CD14-positive monocyte (primary cell): ENCODE measurements around the gene UGT1A5. TPM values are rescaled to one million over a fixed set of nuclear protein-coding genes. Genes with fewer than 3 reads are reported as not detected.

Experiments used
- DNase-seq, 3 donors: peaks; one replicate each; pipeline ENCODE4 v3.0.0-alpha.2; 2011 to 2022
- H2AFZ ChIP-seq: 2 replicates; pipeline ENCODE4 v1.6.0; 2012; ENCODE audit warnings: mild to moderate bottlenecking, low read depth, low read length, inconsistent platforms; ENCODE audit not compliant: insufficient read depth, poor library complexity, severe bottlenecking
- H3K27ac ChIP-seq, 2 donors: 1 replicate in 1 of 2; 2 replicates in 1 of 2; pipeline ENCODE4 v1.5.1; 2012 to 2013; ENCODE audit warnings: low read length in 2 of 2, control low read depth in 1 of 2, inconsistent platforms in 1 of 2, low read depth in 1 of 2, mild to moderate bottlenecking in 1 of 2
- H3K27me3 ChIP-seq, 2 donors: one replicate each; pipeline versions ENCODE4 v1.6.0 to v1.6.1; 2011 to 2013; ENCODE audit warnings: low read length in 2 of 2; ENCODE audit not compliant: control insufficient read depth in 2 of 2, insufficient read depth in 2 of 2
- H3K36me3 ChIP-seq, 2 donors: replicated peaks in 1 of 2; 1 replicate in 1 of 2; 2 replicates in 1 of 2; pipeline versions ENCODE4 v1.5.1 to v1.6.1; 2012 to 2013; ENCODE audit warnings: low read length in 2 of 2, control low read depth in 1 of 2, inconsistent platforms in 1 of 2, mild to moderate bottlenecking in 1 of 2; ENCODE audit not compliant: insufficient read depth in 2 of 2, control insufficient read depth in 1 of 2
- H3K4me1 ChIP-seq, 2 donors: 1 replicate in 1 of 2; 2 replicates in 1 of 2; pipeline versions ENCODE4 v1.5.1 to v1.6.1; 2012 to 2013; ENCODE audit warnings: low read length in 2 of 2, control low read depth in 1 of 2, inconsistent platforms in 1 of 2, mild to moderate bottlenecking in 1 of 2, moderate library complexity in 1 of 2; ENCODE audit not compliant: insufficient read depth in 2 of 2, control insufficient read depth in 1 of 2
- H3K4me2 ChIP-seq: replicated peaks from 2 replicates; pipeline ENCODE3; 2012; ENCODE audit warnings: low read length, moderate library complexity, mild to moderate bottlenecking; ENCODE audit not compliant: poor library complexity, severe bottlenecking; ENCODE audit errors: extremely low read depth
- H3K4me3 ChIP-seq, 3 experiments: fragments of 200-600 bp in 1 of 3; sonication (generic) in 1 of 3; replicated peaks in 1 of 3; 1 replicate in 2 of 3; 2 replicates in 1 of 3; pipeline ENCODE4 v1.5.1; 2011 to 2013; ENCODE audit warnings: low read length in 3 of 3, mild to moderate bottlenecking in 3 of 3, control low read depth in 2 of 3, low read depth in 2 of 3, inconsistent platforms in 1 of 3, moderate library complexity in 1 of 3
- H3K79me2 ChIP-seq: 2 replicates; pipeline ENCODE4 v1.6.0; 2012; ENCODE audit warnings: mild to moderate bottlenecking, control low read depth, inconsistent platforms, low read length, moderate library complexity; ENCODE audit not compliant: insufficient read depth
- H3K9ac ChIP-seq: 2 replicates; pipeline ENCODE4 v1.6.0; 2017; ENCODE audit warnings: low read length, mild to moderate bottlenecking; ENCODE audit not compliant: insufficient read depth, poor library complexity, severe bottlenecking
- H3K9me3 ChIP-seq, 2 donors: replicated peaks in 1 of 2; 1 replicate in 1 of 2; 2 replicates in 1 of 2; pipeline versions ENCODE4 v1.5.1 to v1.6.1; 2012 to 2013; ENCODE audit warnings: low read length in 2 of 2, control low read depth in 1 of 2; ENCODE audit not compliant: control insufficient read depth in 1 of 2, insufficient read depth in 1 of 2
- H4K20me1 ChIP-seq: 2 replicates; pipeline ENCODE4 v1.6.0; 2012; ENCODE audit warnings: mild to moderate bottlenecking, low read length, control low read depth, moderate library complexity; ENCODE audit not compliant: insufficient read depth
- H3K27ac Mint-ChIP-seq, 7 donors: one replicate each; pipeline ENCODE4 v1.8.0; 2020; ENCODE audit warnings: mild to moderate bottlenecking in 7 of 7, mixed read lengths in 7 of 7, moderate library complexity in 6 of 7, inconsistent platforms in 2 of 7
- H3K27me3 Mint-ChIP-seq, 3 donors: one replicate each; pipeline ENCODE4 v1.8.0; 2021 to 2022; ENCODE audit warnings: low read depth in 3 of 3, mild to moderate bottlenecking in 3 of 3, mixed read lengths in 3 of 3, moderate library complexity in 3 of 3, inconsistent platforms in 1 of 3
- H3K36me3 Mint-ChIP-seq, 2 donors: one replicate each; pipeline ENCODE4 v1.8.0; 2020; ENCODE audit warnings: mixed read lengths in 2 of 2, inconsistent platforms in 1 of 2, mild to moderate bottlenecking in 1 of 2
- H3K4me1 Mint-ChIP-seq: one replicate; pipeline ENCODE4 v1.8.0; 2020; ENCODE audit warnings: mild to moderate bottlenecking, mixed read lengths
- H3K4me3 Mint-ChIP-seq, 2 donors: one replicate each; pipeline ENCODE4 v1.8.0; 2020; ENCODE audit warnings: mild to moderate bottlenecking in 2 of 2, mixed read lengths in 2 of 2, moderate library complexity in 1 of 2
- H3K9me3 Mint-ChIP-seq, 7 donors: one replicate each; pipeline ENCODE4 v1.8.0; 2020 to 2022; ENCODE audit warnings: mixed read lengths in 7 of 7, mild to moderate bottlenecking in 6 of 7, moderate library complexity in 6 of 7, inconsistent platforms in 2 of 7
- WGBS: methylation state at CpG from one replicate; pipeline ENCODE4 v1.1.5; 2013; ENCODE audit warnings: missing lambda C conversion rate; ENCODE audit not compliant: insufficient coverage; 5-methylcytosine and 5-hydroxymethylcytosine counted together
- intact Hi-C, 2 donors: fragments of 100-400 bp; cut with micrococcal nuclease; formaldehyde crosslinking; loops; one replicate each; pipeline versions ENCODE4 v1.15.0 to v1.15.1; 2023
- polyA plus RNA-seq, 3 donors: library from polyadenylated mRNA; depleted of rRNA in 1 of 3; unstranded in 2 of 3; stranded (reverse) in 1 of 3; fragments of 300-500 nt in 2 of 3; fragments of >200 nt in 1 of 3; fragmentation: Illumina TruSeq in 2 of 3; gene quantifications; 1 replicate in 2 of 3; 2 replicates in 1 of 3; pipeline ENCODE4 v1.2.3, GENCODE V29; 2012 to 2021
- TF ChIP-seq, protein P1 (sequence below): fragments of 200-600 bp; IDR thresholded peaks from one replicate; pipeline ENCODE4 v1.8.0; 2022; ENCODE audit warnings: antibody characterized with exemption, mild to moderate bottlenecking

Gene UGT1A5
- polyA plus RNA-seq, 3 donors: not detected

DNA sequence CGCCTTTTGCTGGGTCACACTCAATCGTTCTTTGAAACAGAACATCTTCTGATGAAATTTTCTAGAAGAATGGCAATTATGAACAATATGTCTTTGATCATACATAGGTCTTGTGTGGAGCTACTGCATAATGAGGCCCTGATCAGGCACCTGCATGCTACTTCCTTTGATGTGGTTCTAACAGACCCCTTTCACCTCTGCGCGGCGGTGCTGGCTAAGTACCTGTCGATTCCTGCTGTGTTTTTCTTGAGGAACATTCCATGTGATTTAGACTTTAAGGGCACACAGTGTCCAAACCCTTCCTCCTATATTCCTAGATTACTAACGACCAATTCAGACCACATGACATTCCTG is 532 bp downstream of the UGT1A5 start:
- Histone ChIP-seq H3K4me3 (no peak overlapping the region), H3K9ac (no peak overlapping the region), H3K27me3 (no peaks in the 10 kb centered on the region), H3K4me1 (no peaks in the 10 kb centered on the region), H3K4me2 (no peak overlapping the region), H3K27ac (no peak overlapping the region), H3K9me3 (no peaks in the 10 kb centered on the region), H3K79me2 (no peaks in the 10 kb centered on the region), H3K36me3 (no peaks in the 10 kb centered on the region), H2AFZ (no peak overlapping the region), H4K20me1 (no peaks in the 10 kb centered on the region)
- DNase-seq: no peak
- WGBS: 100% methylated on average over 2 of the region's 7 CpGs
- Mint-ChIP-seq H3K4me1 (no peaks in the 10 kb centered on the region), H3K36me3 (no peaks in the 10 kb centered on the region), H3K27ac (no peak overlapping the region), H3K4me3 (no peak overlapping the region), H3K9me3 (peaks cover 0 to 2% (median 0%) of the 10 kb centered on the region in 7 donors), H3K27me3 (peaks cover 2 to 8% (median 8%) of the 10 kb centered on the region in 3 donors)
- TF ChIP-seq, protein P1, sequence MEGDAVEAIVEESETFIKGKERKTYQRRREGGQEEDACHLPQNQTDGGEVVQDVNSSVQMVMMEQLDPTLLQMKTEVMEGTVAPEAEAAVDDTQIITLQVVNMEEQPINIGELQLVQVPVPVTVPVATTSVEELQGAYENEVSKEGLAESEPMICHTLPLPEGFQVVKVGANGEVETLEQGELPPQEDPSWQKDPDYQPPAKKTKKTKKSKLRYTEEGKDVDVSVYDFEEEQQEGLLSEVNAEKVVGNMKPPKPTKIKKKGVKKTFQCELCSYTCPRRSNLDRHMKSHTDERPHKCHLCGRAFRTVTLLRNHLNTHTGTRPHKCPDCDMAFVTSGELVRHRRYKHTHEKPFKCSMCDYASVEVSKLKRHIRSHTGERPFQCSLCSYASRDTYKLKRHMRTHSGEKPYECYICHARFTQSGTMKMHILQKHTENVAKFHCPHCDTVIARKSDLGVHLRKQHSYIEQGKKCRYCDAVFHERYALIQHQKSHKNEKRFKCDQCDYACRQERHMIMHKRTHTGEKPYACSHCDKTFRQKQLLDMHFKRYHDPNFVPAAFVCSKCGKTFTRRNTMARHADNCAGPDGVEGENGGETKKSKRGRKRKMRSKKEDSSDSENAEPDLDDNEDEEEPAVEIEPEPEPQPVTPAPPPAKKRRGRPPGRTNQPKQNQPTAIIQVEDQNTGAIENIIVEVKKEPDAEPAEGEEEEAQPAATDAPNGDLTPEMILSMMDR: no peak
- intact Hi-C loops: no loop called here

DNA sequence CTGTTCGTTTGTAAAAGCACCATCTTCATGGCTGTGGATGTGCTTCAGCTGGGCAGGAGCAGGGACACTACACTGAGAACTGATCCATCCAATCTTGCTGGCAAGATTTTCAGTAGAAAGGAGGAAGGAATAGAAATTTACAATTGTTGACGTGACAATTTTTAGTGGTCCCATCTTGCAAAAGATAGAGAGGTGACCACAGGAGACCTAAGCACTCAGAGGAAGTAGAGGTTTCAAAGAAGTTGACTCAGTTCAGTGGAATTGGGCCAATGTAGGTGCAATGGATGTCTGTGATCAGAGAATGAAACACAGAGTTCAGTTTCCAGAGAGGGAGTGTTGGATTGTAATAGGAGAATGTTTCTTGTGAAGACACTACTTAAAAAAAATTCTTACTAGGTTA is 1.4 kb downstream of the UGT1A5 start:
- Histone ChIP-seq H3K79me2 (no peaks in the 10 kb centered on the region), H3K4me2 (no peak overlapping the region), H3K4me1 (no peaks in the 10 kb centered on the region), H3K9ac (no peak overlapping the region), H3K4me3 (no peak overlapping the region), H3K27me3 (no peaks in the 10 kb centered on the region), H3K36me3 (no peaks in the 10 kb centered on the region), H4K20me1 (no peaks in the 10 kb centered on the region), H2AFZ (no peak overlapping the region), H3K27ac (no peak overlapping the region), H3K9me3 (no peaks in the 10 kb centered on the region)
- Mint-ChIP-seq H3K36me3 (no peaks in the 10 kb centered on the region), H3K27ac (no peak overlapping the region), H3K4me1 (no peaks in the 10 kb centered on the region), H3K27me3 (peaks cover 2 to 10% (median 10%) of the 10 kb centered on the region in 3 donors), H3K4me3 (no peak overlapping the region), H3K9me3 (peaks cover 0 to 2% (median 0%) of the 10 kb centered on the region in 7 donors)
- intact Hi-C loops: no loop called here
- 53% methylated on average over 2 of the region's 2 CpGs for WGBS
- TF ChIP-seq, protein P1: no peak
- DNase-seq: no peak
